Mesodermal cell (in vitro differentiated cells): Measurements from ENCODE around the gene NTN3.

ENCODE experiments used
- H3K27ac ChIP-seq: 2 replicates; pipeline ENCODE4 v1.7.0; 2013; ENCODE audit warnings: mild to moderate bottlenecking, low read depth, low read length, moderate library complexity; ENCODE audit not compliant: severe bottlenecking
- H3K36me3 ChIP-seq: 2 replicates; pipeline ENCODE4 v1.7.1; 2013; ENCODE audit warnings: mild to moderate bottlenecking, low read length, moderate library complexity; ENCODE audit not compliant: control insufficient read depth, insufficient read depth
- H3K4me1 ChIP-seq: one replicate; pipeline ENCODE4 v1.7.1; 2013; ENCODE audit warnings: mild to moderate bottlenecking, low read length; ENCODE audit not compliant: insufficient read depth, control insufficient read depth, poor library complexity, severe bottlenecking
- H3K4me3 ChIP-seq: 2 replicates; pipeline ENCODE4 v1.7.0; 2013; ENCODE audit warnings: low read length, control low read depth, mild to moderate bottlenecking; ENCODE audit not compliant: insufficient read depth, poor library complexity, severe bottlenecking; ENCODE audit errors: extremely low read depth
- H3K9me3 ChIP-seq: 2 replicates; pipeline ENCODE4 v1.7.1; 2013; ENCODE audit warnings: mild to moderate bottlenecking, low read length, moderate library complexity; ENCODE audit not compliant: control insufficient read depth
- WGBS, 2 experiments: methylation state at CpG; one replicate each; pipeline ENCODE4 v1.1.5; 2013; ENCODE audit warnings: missing lambda C conversion rate in 2 of 2; ENCODE audit not compliant: insufficient coverage in 2 of 2; 5-methylcytosine and 5-hydroxymethylcytosine counted together

NTN3 gene

GRCh38 chr16:2466667-2467527 lies 4.2 kb upstream of the NTN3 start:
- H3K27ac ChIP-seq: no peak overlapping the region
- no peaks in the 10 kb centered on the region for H3K9me3 ChIP-seq
- H3K4me3 ChIP-seq: no peak overlapping the region

GRCh38 chr16:2467528-2468232 lies 3.4 kb upstream of the NTN3 start:
- 4 to 5% methylated on average over 54 to 66 of the region's 80 CpGs for WGBS, 2 experiments

More at GRCh38 chr16:2466667-2467527, 4.2 kb upstream of the NTN3 start:
- Histone ChIP-seq H3K4me1 (peaks cover 18% of the 10 kb centered on the region), H3K36me3 (peaks cover 10% of the 10 kb centered on the region)
- WGBS, 2 experiments: 92 to 94% methylated on average over 25 to 29 of the region's 29 CpGs

GRCh38 chr16:2468233-2468724 lies 2.8 kb upstream of the NTN3 start:
- Histone ChIP-seq H3K9me3 (no peaks in the 10 kb centered on the region), H3K4me3 (peak overlapping the region; percentile 33), H3K27ac (no peak overlapping the region), H3K36me3 (no peaks in the 10 kb centered on the region), H3K4me1 (peaks cover 19% of the 10 kb centered on the region)
- 2 to 6% methylated on average over 22 to 36 of the region's 38 CpGs for WGBS, 2 experiments

More at GRCh38 chr16:2467528-2468232, 3.4 kb upstream of the NTN3 start:
- Histone ChIP-seq H3K36me3 (peaks cover 2% of the 10 kb centered on the region), H3K4me3 (peak overlapping the region; percentile 33), H3K4me1 (peaks cover 19% of the 10 kb centered on the region), H3K27ac (no peak overlapping the region), H3K9me3 (no peaks in the 10 kb centered on the region)

GRCh38 chr16:2468725-2469398 lies 2.2 kb upstream of the NTN3 start:
- no peak overlapping the region for H3K27ac ChIP-seq
- peaks cover 15% of the 10 kb centered on the region for H3K4me1 ChIP-seq
- H3K4me3 ChIP-seq: peak overlapping the region; percentile 33
- H3K36me3 ChIP-seq: no peaks in the 10 kb centered on the region
- 29 to 44% methylated on average over 1 to 5 of the region's 14 CpGs for WGBS, 2 experiments
- no peaks in the 10 kb centered on the region for H3K9me3 ChIP-seq

- WGBS, 2 experiments: 79 to 86% methylated on average over 11 to 16 of the region's 16 CpGs
- H3K4me1 ChIP-seq: peaks cover 14% of the 10 kb centered on the region
- no peak overlapping the region for H3K27ac ChIP-seq
- no peaks in the 10 kb centered on the region for H3K9me3 ChIP-seq
- H3K4me3 ChIP-seq: no peak overlapping the region
- H3K36me3 ChIP-seq: no peaks in the 10 kb centered on the region
These were observed 1.5 kb upstream of the NTN3 start for GRCh38 chr16:2469399-2470233.

- H3K4me1 ChIP-seq: peaks cover 14% of the 10 kb centered on the region
These were observed 879 bp upstream of the NTN3 start for GRCh38 chr16:2470234-2470601.

GRCh38 chr16:2470603-2471015 lies 488 bp upstream of the NTN3 start:
- WGBS, 2 experiments: 51 to 64% methylated on average over 6 to 9 of the region's 9 CpGs
- Histone ChIP-seq H3K36me3 (no peaks in the 10 kb centered on the region), H3K4me3 (peak overlapping the region; percentile 32), H3K9me3 (no peaks in the 10 kb centered on the region), H3K27ac (no peak overlapping the region), H3K4me1 (peaks cover 16% of the 10 kb centered on the region)

More at GRCh38 chr16:2470234-2470601, 879 bp upstream of the NTN3 start:
- no peaks in the 10 kb centered on the region for H3K36me3 ChIP-seq
- H3K27ac ChIP-seq: no peak overlapping the region
- H3K4me3 ChIP-seq: no peak overlapping the region
- H3K9me3 ChIP-seq: no peaks in the 10 kb centered on the region
- 87 to 91% methylated on average over 4 to 5 of the region's 7 CpGs for WGBS, 2 experiments

GRCh38 chr16:2471653-2472487 lies 773 bp downstream of the NTN3 start:
- H3K4me1 ChIP-seq: peaks cover 18% of the 10 kb centered on the region
- peak overlapping the region; percentile 32 for H3K4me3 ChIP-seq
- H3K36me3 ChIP-seq: no peaks in the 10 kb centered on the region
- WGBS, 2 experiments: 47 to 48% methylated on average over 42 to 61 of the region's 61 CpGs
- no peak overlapping the region for H3K27ac ChIP-seq
- no peaks in the 10 kb centered on the region for H3K9me3 ChIP-seq

GRCh38 chr16:2472488-2472864 lies 1.4 kb downstream of the NTN3 start:
- no peaks in the 10 kb centered on the region for H3K36me3 ChIP-seq
- no peak overlapping the region for H3K4me3 ChIP-seq
- no peak overlapping the region for H3K27ac ChIP-seq
- 95 to 97% methylated on average over 25 to 27 of the region's 27 CpGs for WGBS, 2 experiments
- H3K4me1 ChIP-seq: peaks cover 18% of the 10 kb centered on the region
- no peaks in the 10 kb centered on the region for H3K9me3 ChIP-seq
